Progenitor cell of endocrine pancreas (in vitro differentiated cells): ENCODE measurements around the gene SLC16A3. TPM values are rescaled to one million over a fixed set of nuclear protein-coding genes. Genes with fewer than 3 reads are reported as not detected.

Source experiments
- DNase-seq: peaks from one replicate; pipeline ENCODE4 v3.0.0; 2021; ENCODE audit warnings: low spot score; ENCODE audit not compliant: unreplicated experiment
- H3K27ac Mint-ChIP-seq: 2 replicates; pipeline ENCODE4 v1.8.0; 2021; ENCODE audit warnings: mild to moderate bottlenecking, moderate library complexity, mixed read lengths
- H3K27me3 Mint-ChIP-seq: 2 replicates; pipeline ENCODE4 v1.8.0; 2021; ENCODE audit warnings: mixed read lengths
- H3K36me3 Mint-ChIP-seq: 2 replicates; pipeline ENCODE4 v1.8.0; 2022; ENCODE audit warnings: mixed read lengths; ENCODE audit not compliant: insufficient read depth
- H3K4me1 Mint-ChIP-seq: 2 replicates; pipeline ENCODE4 v1.8.0; 2021; ENCODE audit warnings: low read depth, mixed read lengths
- H3K4me3 Mint-ChIP-seq: 2 replicates; pipeline ENCODE4 v1.8.0; 2021; ENCODE audit warnings: low read depth, mild to moderate bottlenecking, moderate library complexity, mixed read lengths
- H3K9me3 Mint-ChIP-seq: 2 replicates; pipeline ENCODE4 v1.8.0; 2021; ENCODE audit warnings: low read depth, mixed read lengths
- CTCF ChIP-seq: fragments of 200-600 bp; sonication (generic); IDR thresholded peaks from one replicate; pipeline ENCODE4 v1.5.0; 2021; ENCODE audit warnings: antibody characterized with exemption, mild to moderate bottlenecking; ENCODE audit not compliant: unreplicated experiment
- total RNA-seq: library from RNA; stranded (reverse); gene quantifications from 2 replicates; pipeline ENCODE4 v1.2.1, GENCODE V29; 2021

Gene SLC16A3
- total RNA-seq, 1 donor from 2014 or later = 5.4 TPM

- no peaks in the 10 kb centered on the region for H3K36me3 Mint-ChIP-seq
- H3K4me1 Mint-ChIP-seq = peaks cover 8% of the 10 kb centered on the region
- no peak overlapping the region for H3K27ac Mint-ChIP-seq
- H3K4me3 Mint-ChIP-seq = no peak overlapping the region
- DNase-seq = peak; percentile 53
- no peaks in the 10 kb centered on the region for H3K9me3 Mint-ChIP-seq
- peaks cover 7% of the 10 kb centered on the region for H3K27me3 Mint-ChIP-seq
- peak; percentile 51 for TF ChIP-seq CTCF
These were observed 1.9 kb downstream of the SLC16A3 start for GRCh38 chr17:82230609-82231311.

GRCh38 chr17:82231312-82231561 is 2.4 kb downstream of the SLC16A3 start:
- H3K4me3 Mint-ChIP-seq = no peak overlapping the region
- DNase-seq = no peak
- H3K4me1 Mint-ChIP-seq = peaks cover 8% of the 10 kb centered on the region
- H3K9me3 Mint-ChIP-seq = no peaks in the 10 kb centered on the region
- H3K36me3 Mint-ChIP-seq = no peaks in the 10 kb centered on the region
- no peak for TF ChIP-seq CTCF
- H3K27ac Mint-ChIP-seq = no peak overlapping the region
- H3K27me3 Mint-ChIP-seq = peaks cover 7% of the 10 kb centered on the region

- DNase-seq = peak; percentile 27
- no peaks in the 10 kb centered on the region for H3K36me3 Mint-ChIP-seq
- H3K4me3 Mint-ChIP-seq = no peak overlapping the region
- H3K9me3 Mint-ChIP-seq = no peaks in the 10 kb centered on the region
- H3K4me1 Mint-ChIP-seq = peaks cover 8% of the 10 kb centered on the region
- H3K27ac Mint-ChIP-seq = peak overlapping the region; percentile 41
- peaks cover 7% of the 10 kb centered on the region for H3K27me3 Mint-ChIP-seq
- TF ChIP-seq CTCF = no peak
These were observed 2.9 kb downstream of the SLC16A3 start for GRCh38 chr17:82231562-82232321.

- no peak overlapping the region for H3K4me3 Mint-ChIP-seq
- no peaks in the 10 kb centered on the region for H3K36me3 Mint-ChIP-seq
- peaks cover 7% of the 10 kb centered on the region for H3K27me3 Mint-ChIP-seq
- no peaks in the 10 kb centered on the region for H3K9me3 Mint-ChIP-seq
- peaks cover 8% of the 10 kb centered on the region for H3K4me1 Mint-ChIP-seq
- H3K27ac Mint-ChIP-seq = peak overlapping the region; percentile 41
- no peak for TF ChIP-seq CTCF
- DNase-seq = no peak
These were observed 3.5 kb downstream of the SLC16A3 start for GRCh38 chr17:82232322-82232820.

GRCh38 chr17:82232876-82233785 is 4.3 kb downstream of the SLC16A3 start:
- no peak for DNase-seq
- Mint-ChIP-seq H3K27me3 (peaks cover 5% of the 10 kb centered on the region), H3K4me1 (peaks cover 8% of the 10 kb centered on the region), H3K9me3 (no peaks in the 10 kb centered on the region), H3K4me3 (no peak overlapping the region), H3K36me3 (peaks cover 2% of the 10 kb centered on the region), H3K27ac (no peak overlapping the region)
- no peak for TF ChIP-seq CTCF
